Measurements from ENCODE around the gene TMEM89.

TMEM89 gene, protein sequence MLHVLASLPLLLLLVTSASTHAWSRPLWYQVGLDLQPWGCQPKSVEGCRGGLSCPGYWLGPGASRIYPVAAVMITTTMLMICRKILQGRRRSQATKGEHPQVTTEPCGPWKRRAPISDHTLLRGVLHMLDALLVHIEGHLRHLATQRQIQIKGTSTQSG

DNA sequence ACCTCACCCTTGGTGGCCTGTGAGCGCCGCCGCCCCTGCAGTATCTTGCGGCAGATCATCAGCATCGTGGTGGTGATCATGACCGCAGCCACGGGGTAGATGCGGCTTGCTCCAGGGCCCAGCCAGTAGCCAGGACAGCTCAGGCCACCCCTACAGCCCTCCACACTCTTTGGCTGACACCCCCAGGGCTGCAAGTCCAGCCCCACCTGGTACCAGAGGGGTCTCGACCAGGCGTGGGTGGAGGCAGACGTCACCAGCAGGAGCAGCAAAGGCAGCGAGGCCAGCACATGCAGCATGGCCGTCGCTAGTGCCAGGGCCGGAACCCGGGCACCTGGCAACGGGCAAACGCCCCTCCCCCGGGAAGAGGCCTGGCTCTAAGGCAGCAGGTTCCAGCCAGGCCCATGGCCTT lies at the start of gene TMEM89:
Gene TMEM89, minus strand, starts transcription at position 309 of the 409 bp plus-strand sequence. Its CDS starts 13 bp downstream, at position 296.
- H3K4me3 ChIP-seq (ENCODE audit: low read depth, low read length) = no peak within 1 kb of the TSS
- no peak for DNase-seq (ENCODE audit: low read depth)

DNA sequence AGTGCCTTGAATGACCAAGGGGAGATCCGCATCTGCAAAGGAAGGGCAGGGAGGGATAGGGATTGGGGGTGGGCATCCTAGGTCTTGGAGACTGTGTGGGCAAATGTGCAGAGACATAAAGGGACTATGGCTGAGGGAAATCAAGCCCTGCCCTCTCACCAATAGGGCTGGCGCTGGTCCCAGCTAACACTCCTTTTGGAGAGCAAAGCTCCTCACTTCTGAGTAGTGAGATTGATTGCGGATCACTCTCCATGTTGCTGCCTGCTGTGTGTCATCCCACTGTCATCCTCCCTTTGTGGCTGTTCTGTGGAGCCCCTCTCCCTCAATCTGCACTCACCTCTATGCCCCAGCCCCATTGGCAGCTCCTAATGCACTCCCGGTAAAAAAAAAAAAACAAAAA lies 43.4 kb upstream of the TMEM89 start:
- DNase-seq (ENCODE audit: low read depth) = no peak
- no peak overlapping the region for H3K4me3 ChIP-seq (ENCODE audit: low read depth, low read length)

DNA sequence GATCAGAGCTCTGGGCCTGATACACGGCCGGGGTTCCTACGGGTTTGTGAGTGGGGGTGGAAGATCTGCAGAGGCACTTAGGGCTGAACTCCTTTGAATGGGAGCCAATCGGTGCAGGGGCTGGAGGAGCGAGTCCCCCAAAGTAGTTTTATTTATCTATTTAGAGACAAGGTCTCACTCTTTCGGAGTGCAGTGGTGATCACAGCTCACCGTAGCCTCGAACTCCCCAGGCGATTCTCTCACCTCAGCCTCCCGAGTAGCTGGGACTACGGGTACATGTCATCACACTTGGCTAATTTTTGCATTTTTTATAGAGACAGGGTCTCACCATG lies 42.7 kb upstream of the TMEM89 start:
- no peak for DNase-seq (ENCODE audit: low read depth)
- H3K4me3 ChIP-seq (ENCODE audit: low read depth, low read length) = no peak overlapping the region

DNA sequence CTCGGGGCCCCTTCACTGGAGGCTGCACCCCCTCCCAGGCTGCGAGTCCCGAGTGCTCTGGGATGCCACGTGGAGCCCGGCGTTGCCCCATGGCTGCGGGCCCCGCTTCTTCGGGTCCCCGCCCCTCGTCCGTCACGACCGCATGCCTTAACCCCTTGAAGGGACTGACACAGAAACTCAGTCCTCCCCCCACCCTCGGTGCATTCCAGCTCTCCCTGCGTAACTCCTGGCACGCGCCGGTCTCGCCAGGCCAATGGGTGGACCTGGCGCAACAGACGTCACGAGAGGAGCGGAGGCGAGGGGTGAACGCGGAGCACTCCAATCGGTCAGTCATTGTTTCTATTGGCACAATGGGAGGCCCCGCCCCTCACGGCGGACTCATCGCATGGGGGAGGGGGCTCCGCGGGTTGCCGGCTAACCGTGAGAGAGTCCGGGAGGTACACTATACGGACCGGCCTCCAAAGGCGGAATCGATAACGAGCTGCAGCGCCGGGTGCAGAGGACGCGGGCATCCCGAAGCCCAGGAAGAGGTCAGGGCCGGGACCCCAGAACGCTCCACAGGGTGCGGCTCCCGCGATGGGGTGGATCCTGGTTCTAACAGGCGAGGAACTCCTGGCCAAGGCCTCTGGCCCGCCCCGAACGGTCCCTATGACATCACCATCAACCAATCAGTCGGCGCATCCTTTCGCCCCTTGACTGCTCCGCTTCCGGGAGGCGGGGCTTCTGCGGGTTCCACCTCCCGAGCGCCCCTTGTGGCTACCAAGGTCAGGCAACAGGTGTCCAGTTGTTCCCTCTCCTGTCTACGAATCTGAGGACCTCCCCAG lies 42.1 kb upstream of the TMEM89 start:
- H3K4me3 ChIP-seq (ENCODE audit: low read depth, low read length) = peak overlapping the region; percentile 70
- DNase-seq (ENCODE audit: low read depth) = peak; percentile 98

DNA sequence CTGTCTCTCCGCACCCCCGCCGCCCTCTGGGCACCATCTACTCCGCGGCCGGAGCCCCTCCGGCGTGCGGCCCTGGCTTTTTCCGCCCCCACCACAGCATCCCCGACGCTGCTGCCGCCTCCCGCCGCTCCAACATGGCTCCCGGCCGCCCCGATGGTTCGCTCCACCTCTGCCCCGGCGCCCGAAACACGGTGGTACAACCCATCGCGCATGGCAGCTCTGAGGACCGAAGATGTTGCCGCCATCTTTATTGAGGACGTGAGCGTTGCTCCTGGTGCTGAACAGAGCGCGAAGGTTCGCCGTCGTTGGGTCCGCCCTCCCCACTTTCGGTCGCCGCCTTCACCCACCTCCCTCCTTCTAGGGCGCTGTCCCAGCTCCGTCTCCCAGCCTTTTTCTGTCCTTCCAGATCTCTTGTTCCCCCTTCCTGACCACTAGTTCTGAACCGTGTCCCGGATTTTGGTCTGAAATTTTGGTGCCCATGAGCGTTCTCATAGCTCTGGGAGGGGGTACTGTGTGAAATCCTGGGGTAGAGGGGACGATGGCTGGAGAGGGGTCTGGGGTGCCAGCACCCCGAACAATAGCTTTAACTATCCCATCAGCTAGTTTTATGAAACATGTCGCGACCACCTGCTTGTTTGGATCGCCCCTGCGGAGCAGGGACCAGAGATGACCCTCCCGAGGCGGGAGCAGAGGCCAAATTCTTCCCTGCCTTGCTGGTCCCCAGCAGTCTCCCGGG lies 41.4 kb upstream of the TMEM89 start, which contains the start of gene CELSR3:
Gene CELSR3, minus strand, starts transcription at position 134 of the 736 bp plus-strand sequence. CDS start 252 bp downstream, outside the sequence.
- H3K4me3 ChIP-seq (ENCODE audit: low read depth, low read length) = peak within 1 kb of the TSS; percentile 70
- DNase-seq (ENCODE audit: low read depth) = peak; percentile 85

DNA sequence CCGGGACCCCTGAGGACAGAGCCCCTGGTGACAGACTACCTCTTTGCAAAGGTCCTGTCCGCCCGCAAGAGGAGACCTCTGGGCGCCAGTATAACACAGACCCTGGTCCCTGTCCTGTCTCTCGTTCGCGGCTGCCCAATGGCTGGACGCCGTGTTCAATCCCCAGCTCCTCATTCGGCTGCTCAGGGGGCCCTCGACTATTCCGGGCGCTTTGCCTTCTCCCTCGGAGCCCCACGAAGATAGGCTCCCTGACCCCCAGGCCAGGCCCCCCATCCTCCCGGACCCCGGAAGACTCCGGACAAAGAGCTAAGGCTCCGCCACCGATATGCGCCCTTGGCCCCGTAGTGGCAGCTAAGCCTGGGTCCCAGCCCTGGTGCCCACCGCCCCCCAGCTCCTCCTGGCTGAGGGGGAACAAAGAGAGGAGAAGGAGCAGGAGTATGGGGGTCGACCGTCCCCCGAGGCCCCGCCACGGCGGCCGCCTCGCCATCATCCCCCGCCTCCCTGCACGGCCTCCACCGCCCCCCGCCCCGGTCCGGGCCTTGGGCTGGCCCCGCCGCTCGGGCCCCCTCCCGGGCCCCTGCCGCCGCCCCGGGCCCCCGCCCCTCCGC lies 40.7 kb upstream of the TMEM89 start:
- DNase-seq (ENCODE audit: low read depth) = no peak
- peak overlapping the region; percentile 70 for H3K4me3 ChIP-seq (ENCODE audit: low read depth, low read length)

DNA sequence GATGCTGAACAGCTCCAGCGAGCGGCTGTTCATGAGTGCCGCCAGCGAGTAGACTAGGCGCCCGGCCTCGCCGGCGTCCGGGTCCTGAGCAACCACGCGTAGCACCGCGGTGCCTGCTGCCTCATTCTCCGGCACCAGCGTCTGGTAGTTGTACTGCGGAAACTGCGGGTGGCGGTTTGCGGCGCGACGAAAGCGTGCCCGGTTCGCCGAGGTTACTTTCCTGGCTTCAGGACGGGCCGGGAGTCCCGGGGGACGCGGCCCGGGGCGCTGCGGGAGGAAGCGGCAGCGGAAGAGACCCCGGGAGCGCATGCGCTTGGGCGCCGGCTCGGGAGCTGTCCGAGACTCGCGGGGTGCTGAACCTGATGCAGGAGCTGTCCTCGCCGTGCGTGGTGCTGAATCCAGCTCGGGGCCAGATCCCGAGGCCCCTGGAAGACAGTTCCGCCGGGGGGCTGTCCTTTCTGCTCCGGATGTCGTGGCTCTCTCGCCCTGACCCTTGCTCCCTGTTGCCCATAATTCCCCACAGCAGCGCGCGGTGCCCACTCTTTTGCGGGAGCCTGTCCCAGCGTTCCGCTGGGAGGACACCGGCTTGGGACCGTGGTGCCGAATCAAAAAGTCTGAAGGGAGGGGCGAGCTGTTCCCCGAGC lies 40.1 kb upstream of the TMEM89 start:
- DNase-seq (ENCODE audit: low read depth) = no peak
- peak overlapping the region; percentile 70 for H3K4me3 ChIP-seq (ENCODE audit: low read depth, low read length)

DNA sequence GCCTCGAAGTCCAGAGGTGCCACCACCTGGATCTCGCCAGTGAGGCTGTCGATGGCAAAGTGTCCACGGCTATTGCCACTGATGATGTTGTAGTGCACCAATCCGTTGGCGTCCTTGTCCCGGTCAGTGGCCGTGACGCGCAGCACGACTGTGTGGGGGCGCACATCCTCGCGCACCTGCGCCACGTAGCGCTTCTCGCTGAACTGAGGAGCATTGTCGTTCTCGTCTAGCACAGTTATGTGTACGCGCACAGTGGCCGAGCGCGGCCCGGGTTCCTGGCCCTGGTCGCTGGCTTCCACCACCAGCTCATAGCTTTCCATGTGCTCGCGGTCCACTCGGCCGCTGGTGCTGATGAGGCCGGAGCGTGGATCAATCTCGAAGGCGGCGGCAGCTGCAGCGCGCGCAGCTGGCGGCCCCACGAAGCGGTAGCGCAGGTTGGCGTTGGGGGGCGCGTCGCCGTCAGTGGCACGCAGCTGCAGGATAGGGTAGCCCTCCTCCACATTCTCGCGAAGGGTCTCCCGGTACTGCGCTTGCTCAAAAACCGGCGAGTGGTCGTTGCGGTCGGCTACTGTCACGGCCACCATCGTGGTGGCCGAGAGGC lies 39.3 kb upstream of the TMEM89 start:
- peak overlapping the region; percentile 70 for H3K4me3 ChIP-seq (ENCODE audit: low read depth, low read length)
- no peak for DNase-seq (ENCODE audit: low read depth)

DNA sequence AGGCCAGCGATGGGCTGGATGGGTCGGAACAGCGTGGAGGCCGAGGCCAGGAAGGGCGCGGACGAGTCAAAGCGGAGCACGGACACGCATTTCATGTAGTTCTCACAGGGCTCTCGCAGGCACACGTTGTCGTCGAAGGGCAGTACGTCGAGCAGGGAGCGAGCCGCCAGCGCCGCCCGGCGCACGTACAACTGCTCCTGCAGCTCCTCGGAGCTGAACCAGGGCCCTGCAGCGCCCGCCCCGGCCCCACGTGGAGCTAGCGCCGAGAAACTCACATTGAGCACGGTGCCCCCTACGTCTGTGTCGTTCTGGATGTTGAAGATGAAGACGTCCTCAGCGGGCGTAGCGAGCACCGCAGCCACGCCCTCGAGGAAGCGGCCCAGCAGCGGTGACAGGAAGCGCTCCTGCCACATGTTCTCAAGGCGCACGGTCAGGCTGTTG lies 35.3 kb upstream of the TMEM89 start:
- DNase-seq (ENCODE audit: low read depth) = no peak
- H3K4me3 ChIP-seq (ENCODE audit: low read depth, low read length) = peak overlapping the region; percentile 46

DNA sequence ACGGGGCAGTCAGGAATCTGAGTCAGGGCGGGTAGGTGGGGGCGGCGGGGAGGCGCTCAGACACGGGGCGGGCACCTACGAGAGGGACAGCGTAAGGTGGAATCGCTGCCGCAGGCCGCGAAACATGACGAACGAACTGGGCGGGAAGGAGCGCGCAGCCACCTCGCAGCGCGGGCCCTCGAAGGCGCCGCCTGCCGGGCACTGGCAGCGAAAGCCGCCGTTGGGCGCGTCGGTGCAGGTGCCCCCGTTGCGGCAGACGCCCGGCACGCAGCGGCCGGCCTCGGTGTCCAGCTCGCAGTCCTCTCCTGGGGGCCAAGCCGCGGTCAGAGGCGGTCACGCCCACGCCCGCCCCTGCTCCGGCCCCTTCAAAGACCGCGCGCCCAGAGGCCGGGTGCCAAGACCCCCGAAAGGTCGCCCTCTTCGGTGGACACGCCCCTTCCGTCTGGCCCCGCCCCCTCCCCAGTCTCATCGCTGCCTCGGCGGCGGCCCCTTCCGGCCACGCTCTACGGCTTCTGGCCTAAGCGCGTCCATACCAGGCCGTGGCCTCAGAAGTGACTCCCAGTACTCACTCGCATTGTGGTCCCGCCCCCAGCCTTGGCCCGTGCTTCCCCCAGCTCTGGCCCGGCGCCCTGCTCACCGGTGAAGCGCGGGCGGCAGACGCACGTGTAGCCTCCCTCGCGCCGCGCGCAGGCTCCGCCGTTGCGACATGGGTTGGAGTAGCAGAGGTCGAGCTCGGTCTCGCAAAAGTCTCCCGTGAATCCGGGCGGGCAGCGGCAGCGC lies 34.7 kb upstream of the TMEM89 start:
- no peak for DNase-seq (ENCODE audit: low read depth)
- peak overlapping the region; percentile 46 for H3K4me3 ChIP-seq (ENCODE audit: low read depth, low read length)

DNA sequence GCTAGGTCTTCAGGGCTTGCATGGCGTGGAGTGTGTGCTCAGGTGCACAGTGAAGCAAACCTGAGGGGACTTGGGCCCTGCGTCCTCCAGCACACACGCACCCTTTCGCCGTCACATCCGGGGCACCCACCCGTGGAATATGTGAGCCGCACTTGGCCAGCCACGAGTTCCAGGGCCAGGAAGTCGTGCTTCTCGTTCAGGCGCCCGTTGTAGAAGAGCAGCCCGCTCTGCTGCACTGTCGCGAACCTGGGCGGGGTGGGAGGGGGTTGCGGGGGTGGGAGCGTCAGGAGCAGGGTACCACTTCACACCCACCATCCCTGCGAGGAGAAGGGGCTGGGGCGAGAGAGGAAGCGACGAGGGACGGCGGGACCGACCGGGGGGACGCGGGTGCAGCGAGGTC lies 34.0 kb upstream of the TMEM89 start:
- peak overlapping the region; percentile 46 for H3K4me3 ChIP-seq (ENCODE audit: low read depth, low read length)
- no peak for DNase-seq (ENCODE audit: low read depth)

DNA sequence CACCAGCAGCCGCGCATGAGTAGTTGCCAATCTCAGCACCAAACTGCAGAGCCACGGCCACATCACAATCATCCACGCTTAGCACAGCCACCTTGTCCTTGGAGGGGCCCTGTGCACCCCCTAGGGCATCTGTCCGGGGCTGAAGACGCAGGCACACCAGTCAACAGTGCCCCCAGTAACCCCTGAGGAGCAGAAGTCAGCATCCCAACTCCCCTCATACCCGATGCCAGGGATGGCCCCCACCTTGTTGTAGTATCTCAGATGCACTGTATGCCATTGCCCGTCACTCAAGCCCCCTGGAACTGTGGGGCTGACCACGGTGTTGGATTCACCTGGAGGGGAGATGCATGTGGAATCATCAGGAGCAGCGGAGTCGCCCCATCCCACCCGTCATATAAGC lies 33.5 kb upstream of the TMEM89 start:
- no peak overlapping the region for H3K4me3 ChIP-seq (ENCODE audit: low read depth, low read length)
- DNase-seq (ENCODE audit: low read depth) = no peak

DNA sequence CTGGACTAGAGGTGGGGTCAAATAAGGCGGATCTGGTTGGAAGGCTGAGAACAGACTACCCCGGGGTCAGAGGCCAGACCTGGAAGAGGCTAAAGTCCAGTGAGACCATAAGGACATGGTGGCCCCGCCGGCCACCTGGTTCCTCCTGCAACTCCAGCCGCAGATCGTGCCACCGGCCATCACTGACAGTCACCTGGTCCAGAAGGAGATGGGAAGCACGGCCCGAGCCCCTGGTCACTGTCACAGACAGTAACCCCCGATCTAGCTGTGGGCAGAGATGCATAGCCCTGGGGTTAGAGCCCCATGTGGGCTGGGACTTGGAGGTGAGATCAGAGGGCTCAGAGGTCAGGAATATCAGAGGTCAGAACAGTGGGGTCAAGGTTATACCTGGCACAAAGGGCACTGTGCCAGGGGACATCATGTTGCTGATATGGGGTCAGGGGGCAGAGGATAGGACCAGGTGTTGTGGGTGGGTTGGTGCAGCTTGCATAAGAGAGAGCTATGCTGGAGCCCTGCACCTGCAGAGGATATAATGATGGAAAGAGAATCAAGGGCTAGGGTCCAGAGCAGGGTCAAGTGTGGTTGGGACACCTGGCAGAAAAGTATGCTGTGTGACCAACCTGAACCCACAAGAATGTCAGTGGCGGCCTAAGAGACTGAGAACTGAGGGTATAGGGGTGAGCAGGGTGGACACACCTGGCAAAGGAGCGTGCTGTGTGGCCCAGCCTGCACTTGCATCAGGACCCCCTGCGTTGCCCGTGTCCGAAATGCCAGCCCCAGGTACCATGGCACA lies 31.6 kb upstream of the TMEM89 start:
- no peak overlapping the region for H3K4me3 ChIP-seq (ENCODE audit: low read depth, low read length)
- DNase-seq (ENCODE audit: low read depth) = no peak

DNA sequence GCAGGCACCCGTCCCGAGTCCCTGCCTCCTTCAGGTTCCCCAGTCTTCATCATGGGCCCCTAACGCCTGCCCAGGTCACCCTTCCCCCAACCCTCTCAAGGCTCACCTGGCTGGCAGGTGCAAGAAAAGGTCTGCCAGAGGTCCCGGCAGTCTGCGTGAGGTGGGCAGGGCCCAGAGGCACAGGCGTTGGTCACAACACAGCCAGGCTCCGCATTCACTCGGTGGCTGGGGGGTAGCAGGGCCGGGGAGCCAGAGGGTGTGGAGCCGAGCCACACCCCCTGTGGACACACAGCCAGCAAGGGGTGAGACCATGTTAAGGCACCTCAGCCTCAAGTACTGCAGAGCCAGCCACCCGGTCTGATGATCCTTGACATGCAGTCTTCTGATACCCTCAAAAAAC lies 30.2 kb upstream of the TMEM89 start:
- no peak for DNase-seq (ENCODE audit: low read depth)
- no peak overlapping the region for H3K4me3 ChIP-seq (ENCODE audit: low read depth, low read length)

DNA sequence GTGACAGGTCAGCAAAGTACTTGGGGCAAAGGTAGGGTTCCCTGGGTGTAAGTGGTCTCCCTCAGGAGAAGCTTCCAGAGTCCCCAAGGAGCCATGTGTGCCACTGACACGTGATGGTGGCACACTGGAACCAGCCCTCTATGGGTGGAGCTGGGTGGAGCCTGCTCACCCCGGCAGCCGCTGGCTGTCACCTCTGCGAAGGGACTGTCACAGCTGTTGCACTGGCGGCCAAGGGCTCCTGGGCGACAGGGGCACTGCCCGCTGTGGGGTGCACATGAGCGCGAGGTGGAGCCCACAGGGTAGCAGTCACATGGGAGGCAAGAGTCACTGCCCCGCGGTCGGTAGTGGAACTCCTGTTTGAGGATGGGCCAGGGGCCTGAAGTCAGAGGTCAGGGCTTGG lies 29.2 kb upstream of the TMEM89 start:
- H3K4me3 ChIP-seq (ENCODE audit: low read depth, low read length) = no peak overlapping the region
- DNase-seq (ENCODE audit: low read depth) = no peak

DNA sequence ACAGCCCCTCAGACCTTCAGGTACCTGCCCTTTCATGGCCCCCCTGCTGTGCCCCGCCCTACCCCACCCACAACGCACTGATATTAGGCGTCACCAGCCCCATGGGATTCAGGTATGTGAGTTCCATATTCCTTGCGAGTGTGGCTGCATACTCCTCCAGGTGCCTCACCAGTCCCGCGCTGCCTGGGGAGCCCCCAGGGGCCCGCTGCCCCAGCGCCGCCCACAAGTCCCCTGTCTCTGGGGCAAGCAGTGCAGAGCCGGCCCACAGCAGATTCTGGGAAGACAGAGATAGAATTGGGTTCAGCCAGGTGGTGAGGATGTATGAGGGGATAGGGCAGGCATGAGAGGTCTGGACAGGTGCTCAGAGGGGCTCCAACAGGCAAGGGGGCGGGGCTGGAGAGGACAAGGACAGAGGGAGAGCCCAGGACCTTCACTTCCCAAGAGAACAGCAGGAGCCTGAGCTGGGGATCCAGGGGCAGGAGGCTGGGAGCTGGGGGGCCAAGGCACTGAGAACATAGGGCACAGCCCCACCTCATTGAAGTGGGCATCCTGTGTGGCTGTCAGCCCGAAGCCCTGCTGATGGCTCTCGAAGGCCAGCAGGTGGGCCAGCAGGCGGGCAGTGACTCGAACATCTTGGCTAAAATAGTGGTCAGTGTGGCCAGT lies 26.8 kb upstream of the TMEM89 start:
- DNase-seq (ENCODE audit: low read depth) = no peak
- H3K4me3 ChIP-seq (ENCODE audit: low read depth, low read length) = no peak overlapping the region

DNA sequence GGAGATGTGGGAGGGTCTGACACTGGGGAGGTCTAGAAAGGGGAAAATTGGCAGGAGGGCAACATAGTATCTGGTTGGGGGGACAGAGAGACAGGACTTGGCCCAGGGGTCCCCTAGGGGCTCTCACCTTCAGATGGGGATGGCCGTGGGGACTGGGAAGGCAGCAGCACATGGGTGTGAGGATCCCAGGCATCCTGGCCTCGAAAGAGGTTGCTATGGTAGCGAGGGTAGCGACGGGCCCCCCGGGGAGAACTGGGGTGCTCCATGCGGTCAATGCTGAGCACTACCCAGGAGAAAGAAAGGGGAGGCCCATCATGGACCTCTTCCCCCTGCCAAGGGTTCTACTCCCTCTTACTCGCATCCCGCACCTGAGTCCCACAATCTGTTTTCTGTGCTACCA lies 26.1 kb upstream of the TMEM89 start:
- DNase-seq (ENCODE audit: low read depth) = no peak
- no peak overlapping the region for H3K4me3 ChIP-seq (ENCODE audit: low read depth, low read length)

All from skeletal muscle cell (primary cell).